ENCODE data around the gene COA1. TPM values are rescaled to one million over a fixed set of nuclear protein-coding genes. Genes with fewer than 3 reads are reported as not detected.

The COA1 gene
- total and polyA plus RNA-seq, 9 of the 15 experiments (the other 6 are each of a cell fraction or from before 2014, with no cell fraction given) = 98.9 to 463 (median 181) TPM

GRCh38 chr7:43767311-43767710 is 38.0 kb upstream of the COA1 start:
- DNase-seq (ENCODE audit: extremely low read depth in 1 of 4, low spot score in 3 of 4) (no peak), ATAC-seq (no peak), FAIRE-seq (no peak)
- Histone ChIP-seq H3K4me1 (replicated peaks in 1 of 2; ENCODE audit: control insufficient read depth in 2 of 2, insufficient read depth in 2 of 2, low read length in 2 of 2) (peaks cover 49 to 64% of the 10 kb centered on the region in 2 experiments), H4K20me1 (replicated peaks; ENCODE audit: control insufficient read depth, insufficient read depth, low read length) (0 out of 2 replicates have a peak, but pooled peaks cover 3% of the 10 kb centered on the region), H3K9ac (ENCODE audit: insufficient read depth in 1 of 2, low read depth in 2 of 2, low read length in 2 of 2) (no peak overlapping the region), H2AFZ (ENCODE audit: low read depth, low read length) (no peak overlapping the region), H3K4me2 (ENCODE audit: insufficient read depth, low read length) (no peak overlapping the region), H3K9me1 (ENCODE audit: control insufficient read depth, insufficient read depth, low read length) (no peaks in the 10 kb centered on the region), H3K4me3 (no peak overlapping the region), H3K27me3 (ENCODE audit: control insufficient read depth in 2 of 2, insufficient read depth in 2 of 2, low read length in 2 of 2) (no peaks in the 10 kb centered on the region), H3K79me2 (ENCODE audit: control insufficient read depth, insufficient read depth, low read length) (peaks cover 68% of the 10 kb centered on the region), H3K27ac (ENCODE audit: extremely low read depth, low read depth, low read length) (no peak overlapping the region), H3K36me3 (ENCODE audit: control insufficient read depth, insufficient read depth, low read length) (peaks cover 11% of the 10 kb centered on the region), H3K9me3 (replicated peaks; ENCODE audit: control insufficient read depth, insufficient read depth, low read depth, low read length) (no peaks in the 10 kb centered on the region)
- in situ Hi-C loops (cut with MboI) = no loop called here
- 83% methylated on average over 8 of the region's 8 CpGs for WGBS (ENCODE audit: insufficient coverage, low coverage, missing lambda C conversion rate)
- POLR2A ChIA-PET = interaction anchor here (0.6 to 3.3 kb wide), 6 partner anchors 8 to 468 kb away, joined by 3 to 13 read pairs (median 3); partner anchors contain the start of genes BLVRA and COA1
- intact Hi-C loops (cut with micrococcal nuclease) = loop anchor here (5.0 kb wide), 2 partner anchors 40 to 45 kb away; partner anchors contain the start of gene COA1
- CTCF ChIA-PET (ENCODE audit: low intra/inter-chr PET ratio) = no interaction called here
- TF ChIP-seq ETV1 (tag; conservative IDR thresholded peaks at IDR 0.05; ENCODE audit: low read depth) = no peak
- TF ChIP-seq RFX1 (IDR thresholded peaks at IDR 0.05) = peak; percentile 65
- BruUV-seq (replicated peaks) = no TSS peak

- DNase-seq (ENCODE audit: extremely low read depth in 1 of 4, low spot score in 3 of 4) (peak in 3 of 4 experiments; percentile 31 to 81 (median 59)), FAIRE-seq (peak; percentile 77), ATAC-seq (peak; percentile 74)
- intact Hi-C loops (cut with micrococcal nuclease) (loop anchor here (5.0 kb wide), 2 partner anchors 39 to 46 kb away; partner anchors contain the start of gene COA1), in situ Hi-C loops (cut with MboI) (no loop called here)
- Histone ChIP-seq H4K20me1 (replicated peaks; ENCODE audit: control insufficient read depth, insufficient read depth, low read length) (0 out of 2 replicates have a peak, but pooled peaks cover 3% of the 10 kb centered on the region), H3K9me3 (replicated peaks; ENCODE audit: control insufficient read depth, insufficient read depth, low read depth, low read length) (no peaks in the 10 kb centered on the region), H3K36me3 (ENCODE audit: control insufficient read depth, insufficient read depth, low read length) (peaks cover 3% of the 10 kb centered on the region), H3K9ac (ENCODE audit: insufficient read depth in 1 of 2, low read depth in 2 of 2, low read length in 2 of 2) (peak overlapping the region in 1 of 2 experiments; percentile 67; a peak in 1 of 4 replicates), H3K9me1 (ENCODE audit: control insufficient read depth, insufficient read depth, low read length) (no peaks in the 10 kb centered on the region), H2AFZ (ENCODE audit: low read depth, low read length) (no peak overlapping the region; the same call in 1 of the 2 replicates), H3K4me1 (replicated peaks in 1 of 2; ENCODE audit: control insufficient read depth in 2 of 2, insufficient read depth in 2 of 2, low read length in 2 of 2) (peaks cover 43 to 68% of the 10 kb centered on the region in 2 experiments), H3K4me2 (ENCODE audit: insufficient read depth, low read length) (peak overlapping the region; percentile 53; the same call in 1 of the 2 replicates), H3K27ac (ENCODE audit: extremely low read depth, low read depth, low read length) (peak overlapping the region; percentile 34; the same call in 1 of the 3 replicates), H3K27me3 (ENCODE audit: control insufficient read depth in 2 of 2, insufficient read depth in 2 of 2, low read length in 2 of 2) (no peaks in the 10 kb centered on the region), H3K4me3 (no peak overlapping the region), H3K79me2 (ENCODE audit: control insufficient read depth, insufficient read depth, low read length) (peaks cover 73% of the 10 kb centered on the region)
- POLR2A ChIA-PET = interaction anchor here (1.3 to 3.3 kb wide), 2 partner anchors 7 to 38 kb away, joined by 3 to 13 read pairs; partner anchors contain the start of genes BLVRA and COA1
- 37% methylated on average over 8 of the region's 8 CpGs for WGBS (ENCODE audit: insufficient coverage, low coverage, missing lambda C conversion rate)
- no TSS peak for BruUV-seq (replicated peaks)
- CTCF ChIA-PET (ENCODE audit: low intra/inter-chr PET ratio) = no interaction called here
- no peak for TF ChIP-seq CBX5 (IDR thresholded peaks at IDR 0.05; ENCODE audit: borderline replicate concordance, low read depth)
- TF ChIP-seq PRDM10 (IDR thresholded peaks at IDR 0.05; ENCODE audit: partially characterized antibody) = no peak
- TF ChIP-seq ZNF445 (CRISPR knock-in tag; IDR thresholded peaks at IDR 0.05; ENCODE audit: low read depth) = no peak
- no peak for TF ChIP-seq CSDE1 (IDR thresholded peaks at IDR 0.05)
- TF ChIP-seq UBTF (IDR thresholded peaks at IDR 0.05; ENCODE audit: borderline replicate concordance in 1 of 2, low read depth in 2 of 2, low read length in 2 of 2) = peak in 1 of 2 experiments; percentile 38; a peak in 1 of 4 replicates
Measured at GRCh38 chr7:43766564-43766963, 37.2 kb upstream of the COA1 start.
